NCI-H2107 treated with DMSO at 0.1 percent for 48 hours (cell line): ENCODE results near the gene MMAB.

Experiments used
- DNase-seq: peaks from one replicate; lab custom pipeline; 2025; ENCODE audit not compliant: unreplicated experiment; lab: John Stamatoyannopoulos, UW

MMAB gene

DNA sequence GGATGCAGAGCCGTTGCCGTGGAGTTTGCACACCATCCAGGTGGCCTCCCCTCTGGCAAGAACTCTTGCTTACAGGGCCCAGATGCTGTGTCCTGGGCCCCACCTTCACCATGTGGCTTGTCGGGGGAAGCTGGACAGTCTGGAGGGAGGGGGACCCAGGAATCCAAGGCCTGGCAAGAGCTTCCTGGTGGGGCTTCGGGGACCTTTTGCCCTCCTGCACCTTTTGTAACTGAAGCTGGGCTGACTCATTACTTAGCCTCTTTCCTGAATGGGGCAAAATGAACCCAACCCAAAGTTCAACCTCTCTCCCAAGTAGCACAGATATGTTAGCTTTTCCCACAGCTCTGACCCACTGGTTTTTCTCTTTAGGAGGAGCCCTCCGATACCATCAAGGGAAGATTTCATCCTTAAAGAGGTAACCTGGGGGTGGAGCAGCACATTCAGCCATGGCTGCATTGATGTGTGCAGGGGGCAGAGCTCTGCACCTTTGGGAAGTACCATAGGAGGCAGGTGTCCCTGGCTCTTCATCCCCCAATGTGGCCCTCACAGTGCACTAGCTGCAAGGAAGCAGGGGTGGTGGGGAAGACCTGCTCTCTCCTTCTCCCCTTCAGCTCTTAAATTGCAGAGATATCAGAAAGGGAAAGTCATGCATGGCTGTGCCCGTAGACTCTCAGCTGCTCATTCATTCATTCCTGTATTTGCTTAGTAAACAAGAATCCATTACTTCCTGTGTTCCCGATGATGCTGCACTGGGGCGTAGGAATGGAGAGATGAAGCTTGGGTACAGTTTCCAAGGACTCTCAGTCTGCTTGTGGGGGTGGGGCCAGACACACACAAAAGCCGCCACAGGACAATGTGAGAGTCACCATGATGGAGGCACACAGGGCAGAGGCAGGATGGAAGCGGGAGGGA lies 13.3 kb upstream of the MMAB start:
- no peak for DNase-seq

DNA sequence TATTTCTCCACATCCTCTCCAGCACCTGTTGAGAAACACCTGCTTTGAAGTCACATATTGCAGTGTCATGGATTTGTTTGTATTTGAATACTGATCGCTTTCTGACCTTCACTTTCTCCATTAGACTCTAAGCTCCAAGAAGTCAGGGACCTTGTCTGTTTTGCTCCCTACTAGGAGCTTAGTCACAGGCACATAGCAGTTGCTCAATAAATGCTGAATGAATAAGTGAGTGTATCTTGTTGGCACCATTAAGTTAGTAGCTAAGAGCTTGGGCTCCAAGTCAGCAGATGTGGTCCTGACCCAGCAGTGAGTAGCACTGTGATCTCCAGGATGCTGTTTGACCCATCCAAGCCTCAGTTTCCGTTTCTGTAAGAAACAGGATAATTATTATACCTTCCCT lies 10.4 kb upstream of the MMAB start:
- DNase-seq = no peak

DNA sequence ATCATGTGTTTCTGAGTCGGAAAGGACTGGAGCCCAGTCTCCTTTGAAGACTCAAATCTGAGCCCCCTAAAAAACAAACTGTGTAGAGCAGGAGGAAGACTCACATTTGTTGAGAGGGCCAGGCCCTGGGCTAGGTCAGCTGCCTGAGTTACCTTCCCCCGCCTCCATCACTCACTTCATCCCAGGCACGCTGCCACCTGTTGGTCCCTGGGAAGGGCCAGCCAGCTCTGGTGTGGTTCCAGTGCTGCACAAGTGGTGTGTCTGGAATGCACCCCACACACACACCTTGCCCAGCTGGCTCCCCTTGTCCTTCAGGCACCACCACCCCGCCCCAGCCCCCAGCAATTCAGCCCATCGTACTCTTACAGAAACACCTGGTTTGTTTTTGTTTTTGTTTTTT lies 9.3 kb upstream of the MMAB start:
- peak; percentile 26 for DNase-seq

DNA sequence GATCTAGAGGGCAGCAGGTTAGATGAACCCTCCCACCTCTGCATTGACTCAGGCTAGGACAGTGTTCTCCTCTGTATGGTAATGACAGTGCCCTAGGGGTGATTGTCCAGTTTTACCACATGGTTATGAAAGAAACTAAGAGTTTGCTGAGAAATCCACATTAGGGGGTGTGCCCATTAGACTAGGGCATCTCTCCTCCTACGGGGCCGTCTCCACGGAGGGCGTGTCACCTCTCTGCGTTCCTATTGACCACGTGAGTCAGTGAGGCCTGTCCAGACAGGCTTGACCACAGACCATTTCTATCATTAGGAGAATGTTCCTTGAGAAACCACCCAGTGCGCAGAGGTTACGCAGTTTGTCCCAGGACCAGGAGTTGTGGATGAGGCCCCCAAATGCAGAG lies 8.6 kb upstream of the MMAB start:
- no peak for DNase-seq

DNA sequence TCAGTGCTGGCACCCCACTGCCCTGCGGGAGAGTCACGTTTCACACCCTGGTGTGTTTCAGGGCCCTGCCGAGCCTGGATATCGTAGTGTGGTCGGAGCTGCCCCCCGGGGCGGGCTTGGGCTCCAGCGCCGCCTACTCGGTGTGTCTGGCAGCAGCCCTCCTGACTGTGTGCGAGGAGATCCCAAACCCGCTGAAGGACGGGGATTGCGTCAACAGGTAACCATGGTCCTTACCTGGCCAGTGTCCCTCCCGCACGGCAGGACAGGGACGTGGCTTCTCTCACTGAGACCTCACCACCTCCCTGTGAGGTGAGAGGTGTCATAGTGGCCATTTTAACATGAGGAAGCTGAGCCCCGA lies 8.0 kb upstream of the MMAB start:
- no peak for DNase-seq

DNA sequence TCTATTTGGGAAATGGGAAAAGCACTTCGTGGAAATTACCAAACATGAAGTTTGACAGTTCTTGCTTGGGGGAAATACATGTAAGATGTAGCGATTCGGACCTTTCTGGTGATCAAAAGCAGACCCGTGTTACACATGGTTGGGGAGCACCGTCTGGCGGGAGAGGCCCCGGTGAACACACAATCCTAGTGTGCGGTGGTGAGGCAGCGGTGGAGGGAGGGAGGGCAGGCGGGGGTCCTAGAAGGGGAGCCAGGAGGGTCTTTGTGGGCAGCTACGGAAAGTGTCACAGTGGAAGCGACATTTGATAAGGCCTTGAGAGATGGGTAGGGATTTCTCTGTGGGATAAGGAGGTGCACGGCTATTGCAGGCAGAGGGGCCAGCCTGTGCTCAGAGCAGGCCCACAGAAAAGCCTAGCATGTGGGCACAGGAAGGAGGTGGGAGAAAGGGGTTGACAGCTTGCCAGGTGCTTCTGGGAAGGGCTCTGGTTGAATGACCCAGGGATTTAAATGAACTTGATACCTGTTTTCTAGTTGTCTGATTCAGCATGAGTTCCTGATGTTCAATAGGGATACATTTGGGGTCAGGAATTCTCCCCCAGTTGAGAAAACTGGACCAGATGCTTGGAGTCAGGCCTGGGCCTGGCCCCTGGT lies 7.5 kb upstream of the MMAB start:
- peak; percentile 40 for DNase-seq

DNA sequence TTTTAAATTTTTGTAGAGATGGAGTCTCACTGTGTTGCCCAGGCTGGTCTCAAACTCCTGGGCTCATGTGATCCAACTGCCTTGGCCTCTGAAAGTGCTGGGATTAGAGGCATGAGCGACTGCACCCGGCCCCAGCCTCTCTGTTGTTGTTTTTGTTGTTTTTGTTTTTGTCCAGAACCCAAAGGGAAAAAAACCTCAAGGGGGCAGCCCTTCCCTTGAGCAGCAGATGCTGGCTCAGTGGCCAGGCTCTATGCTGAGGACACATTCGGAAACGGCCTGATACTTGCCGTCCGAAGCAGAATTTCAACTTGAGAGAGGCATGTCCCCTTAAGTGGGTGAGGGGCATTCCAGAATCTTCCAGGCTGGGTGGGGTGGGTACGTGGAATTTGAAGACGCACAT lies 7.0 kb upstream of the MMAB start:
- no peak for DNase-seq

DNA sequence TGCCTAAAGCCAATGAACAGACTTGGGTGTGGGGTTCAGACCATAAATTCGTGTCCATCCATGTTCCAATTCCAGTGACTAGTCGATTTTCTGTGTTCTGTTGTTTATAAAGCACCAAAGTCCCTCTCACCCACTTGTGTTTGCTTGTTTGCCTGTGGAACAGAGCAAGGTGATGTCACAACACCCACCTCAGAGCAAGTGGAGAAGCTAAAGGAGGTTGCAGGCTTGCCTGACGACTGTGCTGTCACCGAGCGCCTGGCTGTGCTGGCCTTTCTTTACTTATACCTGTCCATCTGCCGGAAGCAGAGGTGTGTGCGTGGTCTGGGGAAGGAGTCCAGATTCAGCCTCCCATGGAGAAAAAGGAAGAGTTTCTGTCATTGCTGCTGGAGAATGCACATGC lies 6.3 kb upstream of the MMAB start:
- no peak for DNase-seq

DNA sequence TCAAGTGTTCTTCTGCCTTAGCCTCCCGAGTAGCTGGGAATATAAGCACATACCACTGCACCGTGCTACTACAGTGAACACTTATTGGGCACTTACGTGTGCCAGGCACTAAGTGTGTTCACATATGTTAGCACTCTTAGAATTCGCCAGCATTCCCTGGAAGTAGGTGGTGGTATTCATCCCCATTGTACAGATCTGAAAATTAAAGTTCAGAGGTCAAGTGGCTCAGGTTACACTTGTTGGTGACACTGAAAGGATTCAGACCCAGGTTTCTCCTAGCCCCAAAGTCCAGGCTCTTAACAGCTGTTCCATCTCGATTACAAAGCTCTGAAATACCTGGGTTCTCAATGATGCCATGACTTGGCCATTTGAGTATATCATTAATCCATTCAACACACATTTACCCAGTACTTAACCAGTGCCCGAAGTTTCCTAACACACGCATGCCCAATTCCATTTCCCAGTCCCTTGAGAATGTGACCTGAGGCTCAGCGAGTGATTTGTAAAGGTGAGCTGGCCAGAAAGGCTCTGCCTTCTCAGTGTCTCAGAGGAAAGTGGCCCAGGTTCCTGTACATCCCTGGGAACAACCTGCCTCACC lies 5.1 kb upstream of the MMAB start:
- no peak for DNase-seq

DNA sequence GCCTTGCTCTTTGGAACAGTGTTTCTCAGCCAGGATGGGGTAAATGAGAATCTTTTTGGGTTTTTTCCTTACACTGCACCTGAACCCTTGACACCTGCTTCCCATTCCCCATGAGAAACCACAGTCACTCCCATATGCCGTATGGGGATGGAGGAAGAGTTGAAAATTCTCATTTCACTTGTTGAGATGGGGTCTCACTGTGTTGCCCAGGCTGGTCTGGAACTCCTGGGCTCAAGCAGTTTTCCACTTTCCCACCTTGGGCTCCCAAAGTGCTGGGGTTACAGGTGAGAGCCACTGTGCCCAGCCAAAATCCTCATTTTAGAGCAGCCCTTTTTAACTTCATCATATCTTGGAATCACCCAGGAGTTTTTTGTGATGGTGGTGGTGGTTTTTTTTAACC lies 4.0 kb upstream of the MMAB start:
- DNase-seq = no peak

DNA sequence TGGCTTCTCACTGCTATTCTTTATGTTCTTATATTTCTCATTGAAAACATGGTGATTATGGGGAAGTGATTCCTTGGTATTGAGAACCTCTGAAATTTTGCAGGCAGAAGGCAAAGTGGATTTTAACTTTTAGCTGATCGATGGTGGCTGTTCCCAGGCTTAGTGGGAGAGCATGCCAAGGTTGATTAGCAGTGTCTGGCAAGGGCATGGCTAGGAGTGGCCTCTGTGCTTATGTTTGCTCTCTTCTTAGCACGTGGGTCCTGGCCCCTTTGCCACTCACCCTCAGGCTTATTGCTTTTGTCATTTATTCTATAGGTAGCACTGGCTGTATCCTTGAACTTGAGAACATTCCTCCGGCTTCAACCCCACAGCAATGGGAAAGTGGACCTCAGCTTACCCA lies 2.4 kb upstream of the MMAB start:
- no peak for DNase-seq

DNA sequence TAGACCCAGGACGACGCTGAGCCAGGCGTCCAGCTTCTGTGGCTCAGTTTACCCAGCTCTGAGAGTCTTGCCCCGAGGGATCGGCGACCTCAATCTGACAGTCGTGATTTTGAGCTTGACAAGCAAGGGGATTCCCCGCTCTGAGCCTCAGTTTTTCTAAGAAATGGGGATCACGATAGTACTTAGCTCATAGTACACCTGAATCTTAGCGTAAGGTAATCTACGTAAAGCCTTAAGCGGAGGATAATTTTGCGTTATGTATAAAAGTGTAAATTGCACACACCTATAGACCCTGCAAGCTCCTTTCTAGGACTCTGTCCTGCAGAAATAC lies 575 bp upstream of the MMAB start:
- no peak for DNase-seq

DNA sequence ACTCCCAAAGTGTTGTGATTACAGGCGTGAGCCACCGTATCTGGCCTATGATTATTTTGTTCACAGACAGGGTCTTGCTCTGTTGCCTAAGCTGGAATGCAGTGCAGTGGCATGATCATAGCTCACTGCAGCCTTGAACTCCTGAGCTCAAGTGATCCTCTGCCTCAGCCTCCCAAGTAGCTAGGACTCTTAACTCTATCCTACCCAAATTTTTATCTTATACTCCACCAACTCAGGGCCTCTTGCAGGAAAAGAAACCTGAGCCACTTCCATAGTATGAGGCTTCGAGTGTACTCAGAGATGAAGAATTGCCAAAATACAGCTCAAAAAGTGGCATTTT lies 828 bp downstream of the MMAB start:
- DNase-seq = no peak

DNA sequence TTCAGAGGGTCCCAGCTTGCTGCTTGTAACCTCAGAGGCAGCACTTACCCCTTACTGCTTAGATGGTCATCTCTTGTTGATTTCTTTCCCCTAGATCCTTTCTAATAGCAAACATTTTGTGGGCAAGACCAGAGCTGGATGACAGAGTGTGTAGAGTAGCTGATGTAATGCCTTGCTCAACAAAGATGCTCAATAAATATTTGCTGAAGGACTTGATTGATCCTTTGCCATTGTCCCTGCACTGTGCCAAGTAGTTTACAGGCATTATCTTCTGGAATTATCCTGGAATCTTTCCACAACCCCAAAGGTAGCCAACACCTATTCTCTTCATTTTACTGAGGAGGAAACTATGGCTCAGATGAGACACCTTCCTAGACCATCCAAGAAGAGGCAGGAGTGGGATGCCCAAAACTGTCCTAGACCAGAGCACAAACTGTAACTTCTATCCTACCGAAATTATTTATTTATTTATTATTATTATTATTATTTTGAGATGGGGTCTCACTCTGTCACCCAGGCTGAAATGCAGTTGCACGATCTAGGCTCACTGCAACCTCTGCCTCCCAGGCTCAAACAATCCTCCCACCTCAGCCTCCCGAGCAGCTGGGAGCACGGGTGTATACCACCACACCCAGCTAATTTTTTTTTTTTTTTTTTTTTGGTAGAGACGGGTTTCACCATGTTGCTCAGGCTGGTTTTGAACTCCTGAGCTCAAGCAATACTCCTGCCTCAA lies 1.4 kb downstream of the MMAB start:
- no peak for DNase-seq

DNA sequence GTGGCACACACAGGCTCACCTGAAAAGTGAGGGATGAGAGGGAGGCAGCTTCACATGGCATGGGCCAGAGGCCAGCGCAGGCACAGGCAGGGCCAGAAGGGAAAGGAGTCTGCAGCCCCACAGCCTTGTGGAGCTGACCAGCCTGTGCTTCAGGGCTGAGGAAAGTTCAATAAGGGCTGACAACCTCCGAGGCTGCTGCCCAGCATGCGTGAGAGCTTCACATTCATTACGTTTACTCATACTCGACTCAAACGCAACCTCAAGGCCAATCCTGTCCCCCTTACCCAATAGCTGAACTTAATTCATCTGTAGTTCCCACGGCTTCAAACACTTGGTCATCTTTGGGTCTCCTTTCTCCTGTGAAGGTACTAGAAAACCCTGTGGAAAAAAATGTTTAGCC lies 4.8 kb downstream of the MMAB start:
- DNase-seq = no peak

DNA sequence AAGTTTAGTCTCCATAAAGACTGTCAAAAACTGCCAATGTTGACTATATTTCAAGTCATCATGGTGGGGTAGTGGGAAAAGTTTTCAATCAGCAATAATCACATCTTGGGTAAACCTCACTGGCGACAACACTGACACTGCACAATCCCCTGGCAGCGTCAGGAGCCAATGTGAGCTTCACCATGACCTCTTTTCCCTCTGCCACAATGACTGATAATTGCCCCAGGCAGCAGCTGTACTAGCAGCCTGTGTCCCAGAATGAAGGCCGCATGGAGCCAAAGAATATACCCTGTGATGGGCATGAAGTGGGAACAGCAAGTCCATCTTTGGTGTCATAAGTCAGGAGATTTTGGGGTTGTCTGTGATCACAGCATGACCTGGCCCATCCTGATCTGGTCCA lies 5.3 kb downstream of the MMAB start:
- no peak for DNase-seq

DNA sequence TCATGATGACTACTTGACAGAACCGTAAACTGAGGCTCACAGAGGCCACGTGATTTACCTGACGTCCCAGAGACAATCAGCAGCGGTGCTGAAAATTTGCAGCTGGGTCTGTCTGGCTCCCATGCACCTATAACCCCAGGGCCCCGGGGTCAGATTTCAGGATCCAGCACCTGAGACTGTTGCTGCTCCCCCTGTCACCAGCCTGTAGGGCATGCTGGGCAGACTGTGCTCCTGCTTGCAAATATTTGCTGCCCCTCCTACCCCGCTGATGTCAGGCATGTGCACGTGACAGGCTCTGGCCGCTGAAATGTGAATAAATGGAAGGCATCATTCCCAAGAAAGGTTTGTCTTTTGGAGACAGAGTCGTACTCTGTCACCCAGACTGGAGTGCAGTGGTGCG lies 6.0 kb downstream of the MMAB start:
- DNase-seq = no peak

DNA sequence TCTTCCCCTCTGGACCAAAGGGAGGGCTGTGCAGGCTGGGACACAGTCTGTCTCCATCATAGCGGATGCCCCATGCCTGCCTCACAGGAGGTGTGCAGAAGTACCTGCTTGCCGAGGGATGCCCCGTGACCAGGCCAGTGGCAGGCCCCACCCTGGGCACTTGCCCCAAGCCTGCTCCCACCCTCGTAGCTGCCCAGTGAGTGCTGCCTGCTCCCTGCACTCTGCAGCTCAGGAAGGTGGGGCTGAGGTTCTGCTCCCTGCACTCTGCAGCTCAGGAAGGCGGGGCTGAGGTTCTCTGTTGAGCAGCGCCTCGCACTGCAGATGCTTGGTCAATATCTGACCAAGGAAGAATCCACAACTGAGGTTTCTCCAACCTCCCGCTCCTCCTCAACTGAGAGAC lies 6.9 kb downstream of the MMAB start:
- no peak for DNase-seq

DNA sequence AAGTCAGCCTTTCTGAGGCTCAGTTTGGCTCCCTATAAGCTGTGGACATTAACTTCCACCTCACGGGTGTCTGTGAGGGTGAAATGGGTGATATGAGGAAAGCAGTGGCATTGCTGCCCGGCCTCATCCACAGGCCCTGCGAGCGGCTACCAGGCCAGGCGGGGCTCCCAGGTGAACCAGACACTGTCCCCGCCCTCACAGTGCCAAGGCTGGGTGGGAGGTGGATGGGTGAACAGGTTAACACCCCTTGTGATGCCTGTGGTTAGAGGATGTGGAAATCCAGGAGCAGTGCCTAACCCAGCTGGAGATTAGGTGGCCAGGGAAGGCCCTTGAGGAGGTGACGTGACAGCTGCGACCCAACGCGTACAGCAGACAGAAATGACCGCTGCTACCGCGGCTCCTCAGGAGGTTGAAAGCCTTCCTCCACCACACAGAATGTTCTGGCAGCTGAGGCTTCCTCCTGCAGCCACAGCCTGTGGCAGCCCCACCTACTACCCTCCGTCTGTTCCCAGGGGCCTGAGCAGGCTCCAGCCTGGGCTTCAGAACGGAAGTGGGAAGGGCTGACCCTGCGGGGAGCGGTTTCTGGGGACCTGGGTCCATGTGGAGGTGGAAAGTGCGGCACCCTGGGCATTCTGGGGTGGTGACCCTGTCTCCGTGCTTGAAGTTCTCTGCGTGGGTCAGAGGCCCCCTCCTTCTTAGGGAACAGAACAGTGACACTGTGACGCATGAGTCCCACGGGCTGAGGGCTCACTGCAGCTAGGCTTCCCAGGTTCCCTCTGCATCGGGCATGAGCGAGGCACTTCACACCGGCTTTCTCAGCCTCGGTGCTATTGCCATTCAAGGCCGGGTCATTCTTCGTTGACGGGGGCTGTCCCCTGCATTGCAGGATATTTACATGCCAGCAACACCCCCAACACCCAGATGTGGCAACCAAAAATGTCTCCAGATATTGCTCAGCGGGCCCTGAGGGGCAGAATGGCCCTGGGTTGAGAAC lies 9.7 kb downstream of the MMAB start:
- DNase-seq = no peak

DNA sequence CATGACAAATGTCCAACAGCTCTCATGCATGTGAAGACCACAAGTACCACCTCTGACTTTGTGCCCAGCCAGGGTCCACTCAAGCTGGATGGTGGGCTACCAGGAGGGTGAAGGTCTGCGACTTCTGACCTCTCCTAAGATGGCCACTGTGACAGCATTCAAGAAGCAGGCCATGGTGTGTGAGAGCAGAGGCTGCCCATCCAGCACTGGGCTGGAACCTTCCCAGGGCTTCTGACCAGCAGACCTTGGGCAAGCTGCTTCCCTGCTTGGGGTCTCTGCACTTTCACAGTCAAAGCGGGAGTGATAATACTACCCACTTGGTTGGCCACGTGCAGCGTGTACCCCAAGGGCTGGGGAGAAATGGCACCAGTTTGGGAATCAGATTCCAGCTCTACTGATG lies 10.4 kb downstream of the MMAB start:
- DNase-seq = no peak

DNA sequence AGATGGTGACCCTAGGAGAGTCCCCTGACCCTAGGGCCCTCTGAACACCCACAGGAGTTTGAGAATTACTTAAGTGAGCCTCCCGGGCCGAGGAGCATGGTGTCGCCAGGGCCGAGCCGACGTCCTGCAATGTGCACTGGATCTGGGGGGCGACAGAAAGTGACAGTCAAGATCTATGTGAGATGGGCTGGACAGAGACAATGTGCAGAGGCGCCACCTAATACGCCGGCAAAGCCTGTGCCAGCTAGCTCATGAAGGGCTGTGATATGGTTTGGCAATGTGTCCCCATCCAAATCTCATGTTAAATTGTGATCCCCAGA lies 11.6 kb downstream of the MMAB start:
- DNase-seq = no peak
